ENCODE measurements around the gene GFER. TPM values are rescaled to one million over a fixed set of nuclear protein-coding genes. Genes with fewer than 3 reads are reported as not detected.

GFER gene
- total RNA-seq, 1 experiment from 2014 or later, result 17.0 TPM

DNA sequence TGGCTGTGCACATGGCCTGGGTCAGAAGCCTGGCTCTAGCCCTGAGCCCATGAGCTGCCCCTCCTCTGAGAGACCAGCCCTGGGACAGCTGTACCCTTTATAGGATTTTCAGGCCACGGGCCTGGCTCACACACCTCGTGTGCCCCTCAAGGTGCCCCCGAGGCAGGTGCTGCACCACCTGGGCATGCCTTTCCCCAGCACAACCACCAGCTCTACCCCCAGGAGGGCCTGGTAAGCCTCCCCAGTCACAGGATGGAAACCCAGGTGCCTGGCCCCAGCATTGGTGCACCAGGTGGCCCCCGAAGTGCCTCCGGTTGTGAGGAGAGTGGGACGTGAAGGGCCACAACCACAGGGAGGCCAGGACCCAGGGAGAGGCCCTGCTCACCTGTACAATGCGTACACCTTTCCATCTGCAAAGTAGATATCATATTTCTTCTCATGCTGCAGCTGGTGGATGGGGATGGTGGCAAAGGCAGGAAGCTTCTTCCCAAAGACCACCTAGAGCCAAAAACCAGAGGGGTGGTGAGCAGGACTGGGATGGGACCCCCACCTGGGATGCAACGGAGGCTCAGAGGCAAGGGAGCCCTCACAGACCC, 19.3 kb downstream of the GFER start:
- no peak overlapping the region for H2AFZ ChIP-seq (ENCODE audit: low read length)
- no peaks in the 10 kb centered on the region for H3K9me2 ChIP-seq (replicated peaks; ENCODE audit: insufficient read depth, low read length)
- no peak for DNase-seq
- peaks cover 51% of the 10 kb centered on the region for H3K79me2 ChIP-seq (ENCODE audit: low read length)
- no peak overlapping the region for H3K9ac ChIP-seq (ENCODE audit: low read length)
- no peak overlapping the region for H3K4me3 ChIP-seq (ENCODE audit: low read length)
- no peak overlapping the region for H3K4me2 ChIP-seq (ENCODE audit: low read depth, low read length, poor library complexity, severe bottlenecking)
- peaks cover 42% of the 10 kb centered on the region for H3K4me1 ChIP-seq (ENCODE audit: low read length)
- no peaks in the 10 kb centered on the region for H3K9me3 ChIP-seq (ENCODE audit: low read length)
- H4K20me1 ChIP-seq (ENCODE audit: insufficient read depth, low read depth, low read length), result peaks cover 63% of the 10 kb centered on the region
- H3K27ac ChIP-seq (ENCODE audit: low read length), result no peak overlapping the region
- H3K36me3 ChIP-seq (ENCODE audit: insufficient read depth, low read length), result peaks cover 14% of the 10 kb centered on the region
- H3K27me3 ChIP-seq (ENCODE audit: low read length), result no peaks in the 10 kb centered on the region

GRCh38 chr16:2003827-2004641, 20.0 kb downstream of the GFER start:
- no peaks in the 10 kb centered on the region for H3K9me3 ChIP-seq (ENCODE audit: low read length)
- H3K79me2 ChIP-seq (ENCODE audit: low read length), result peaks cover 58% of the 10 kb centered on the region
- peaks cover 70% of the 10 kb centered on the region for H4K20me1 ChIP-seq (ENCODE audit: insufficient read depth, low read depth, low read length)
- H3K36me3 ChIP-seq (ENCODE audit: insufficient read depth, low read length), result peaks cover 14% of the 10 kb centered on the region
- H3K27ac ChIP-seq (ENCODE audit: low read length), result no peak overlapping the region
- no peak overlapping the region for H3K9ac ChIP-seq (ENCODE audit: low read length)
- H3K4me2 ChIP-seq (ENCODE audit: low read depth, low read length, poor library complexity, severe bottlenecking), result peak overlapping the region; percentile 28
- H3K9me2 ChIP-seq (replicated peaks; ENCODE audit: insufficient read depth, low read length), result no peaks in the 10 kb centered on the region
- H3K4me3 ChIP-seq (ENCODE audit: low read length), result no peak overlapping the region
- no peak overlapping the region for H2AFZ ChIP-seq (ENCODE audit: low read length)
- peak; percentile 96 for DNase-seq
- H3K4me1 ChIP-seq (ENCODE audit: low read length), result peaks cover 46% of the 10 kb centered on the region
- H3K27me3 ChIP-seq (ENCODE audit: low read length), result no peaks in the 10 kb centered on the region

DNA sequence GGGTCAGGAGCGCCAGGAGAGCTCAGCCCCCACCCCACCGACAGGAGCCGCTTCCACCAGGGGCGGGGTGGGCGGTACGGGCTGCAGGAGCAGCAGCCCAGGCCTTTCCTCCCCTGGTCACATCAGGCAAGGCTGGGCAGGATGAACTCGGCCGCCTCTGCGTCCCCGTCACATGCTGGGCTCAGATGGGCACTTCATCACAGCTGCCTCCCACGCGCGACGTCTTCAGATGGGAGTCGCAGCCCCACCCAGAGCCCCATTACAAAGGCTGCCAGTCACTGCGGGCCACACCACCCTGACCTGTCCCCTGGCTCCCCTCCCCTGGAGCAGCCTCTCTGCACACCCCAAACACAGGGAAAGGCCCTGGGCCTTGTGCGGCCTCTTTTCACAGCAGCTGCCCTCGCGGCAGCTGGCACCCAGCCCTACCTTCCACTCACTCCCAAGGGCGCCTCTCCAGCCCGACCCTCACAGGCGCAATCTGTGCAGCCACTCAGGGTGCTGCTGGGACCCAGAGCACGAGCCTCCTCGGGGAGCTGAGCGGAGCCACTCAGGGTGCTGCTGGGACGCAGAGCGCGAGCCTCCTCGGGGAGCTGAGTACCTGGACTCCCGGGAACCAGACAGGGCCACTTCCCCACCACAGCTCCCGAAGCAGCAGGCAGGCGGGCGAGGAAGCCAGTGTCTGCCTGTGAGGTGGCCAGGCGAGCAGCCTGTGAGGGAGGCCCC, 21.0 kb downstream of the GFER start:
- no peaks in the 10 kb centered on the region for H3K27me3 ChIP-seq (ENCODE audit: low read length)
- peaks cover 14% of the 10 kb centered on the region for H3K36me3 ChIP-seq (ENCODE audit: insufficient read depth, low read length)
- 0 out of 2 replicates have a peak overlapping the region, but pooled peaks have one; percentile 98 for H3K9ac ChIP-seq (ENCODE audit: low read length)
- H3K4me2 ChIP-seq (ENCODE audit: low read depth, low read length, poor library complexity, severe bottlenecking), result peak overlapping the region; percentile 28
- H4K20me1 ChIP-seq (ENCODE audit: insufficient read depth, low read depth, low read length), result peaks cover 73% of the 10 kb centered on the region
- H3K9me2 ChIP-seq (replicated peaks; ENCODE audit: insufficient read depth, low read length), result no peaks in the 10 kb centered on the region
- H3K79me2 ChIP-seq (ENCODE audit: low read length), result peaks cover 64% of the 10 kb centered on the region
- H3K4me1 ChIP-seq (ENCODE audit: low read length), result peaks cover 46% of the 10 kb centered on the region
- no peak for DNase-seq
- H3K9me3 ChIP-seq (ENCODE audit: low read length), result no peaks in the 10 kb centered on the region
- no peak overlapping the region for H3K27ac ChIP-seq (ENCODE audit: low read length)
- no peak overlapping the region for H2AFZ ChIP-seq (ENCODE audit: low read length)
- no peak overlapping the region for H3K4me3 ChIP-seq (ENCODE audit: low read length)

- Histone ChIP-seq H3K27ac (ENCODE audit: low read length) (no peak overlapping the region), H3K9me3 (ENCODE audit: low read length) (no peaks in the 10 kb centered on the region), H3K9ac (ENCODE audit: low read length) (peak overlapping the region; percentile 98), H3K4me1 (ENCODE audit: low read length) (peaks cover 52% of the 10 kb centered on the region), H3K36me3 (ENCODE audit: insufficient read depth, low read length) (peaks cover 14% of the 10 kb centered on the region), H3K9me2 (replicated peaks; ENCODE audit: insufficient read depth, low read length) (no peaks in the 10 kb centered on the region), H3K4me2 (ENCODE audit: low read depth, low read length, poor library complexity, severe bottlenecking) (peak overlapping the region; percentile 93), H3K79me2 (ENCODE audit: low read length) (peaks cover 71% of the 10 kb centered on the region), H4K20me1 (ENCODE audit: insufficient read depth, low read depth, low read length) (peaks cover 73% of the 10 kb centered on the region), H3K4me3 (ENCODE audit: low read length) (no peak overlapping the region), H3K27me3 (ENCODE audit: low read length) (no peaks in the 10 kb centered on the region), H2AFZ (ENCODE audit: low read length) (no peak overlapping the region)
- DNase-seq, result peak; percentile 81
Measured at GRCh38 chr16:2005646-2006045, 21.7 kb downstream of the GFER start.

DNA sequence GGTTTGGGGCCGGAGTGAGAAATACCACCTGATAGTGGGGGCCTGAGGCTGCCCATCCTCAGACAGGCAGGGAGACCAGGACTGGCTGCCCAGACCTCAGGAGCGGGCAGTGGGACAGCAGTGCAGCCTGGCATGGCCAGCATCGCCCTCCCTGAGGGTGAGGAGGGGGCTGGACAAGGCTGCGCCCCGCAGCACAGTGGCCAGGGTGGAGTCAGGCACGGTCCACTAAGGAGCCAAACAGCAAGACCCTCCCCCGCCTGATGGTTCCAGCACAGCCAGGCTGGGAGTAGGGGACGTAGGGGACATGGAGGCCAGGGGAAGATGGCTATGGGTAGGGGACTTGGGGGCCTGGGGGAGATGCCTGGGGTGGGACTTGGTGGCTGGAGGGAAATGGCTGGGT, 22.3 kb downstream of the GFER start:
- no peak overlapping the region for H2AFZ ChIP-seq (ENCODE audit: low read length)
- H3K4me1 ChIP-seq (ENCODE audit: low read length), result peaks cover 55% of the 10 kb centered on the region
- H3K4me3 ChIP-seq (ENCODE audit: low read length), result peak overlapping the region; percentile 9; the same call in 1 of the 2 replicates
- peaks cover 14% of the 10 kb centered on the region for H3K36me3 ChIP-seq (ENCODE audit: insufficient read depth, low read length)
- no peaks in the 10 kb centered on the region for H3K9me2 ChIP-seq (replicated peaks; ENCODE audit: insufficient read depth, low read length)
- DNase-seq, result no peak
- H3K4me2 ChIP-seq (ENCODE audit: low read depth, low read length, poor library complexity, severe bottlenecking), result peak overlapping the region; percentile 93
- peak overlapping the region; percentile 98 for H3K9ac ChIP-seq (ENCODE audit: low read length)
- no peaks in the 10 kb centered on the region for H3K9me3 ChIP-seq (ENCODE audit: low read length)
- H4K20me1 ChIP-seq (ENCODE audit: insufficient read depth, low read depth, low read length), result peaks cover 73% of the 10 kb centered on the region
- H3K79me2 ChIP-seq (ENCODE audit: low read length), result peaks cover 73% of the 10 kb centered on the region
- no peaks in the 10 kb centered on the region for H3K27me3 ChIP-seq (ENCODE audit: low read length)
- no peak overlapping the region for H3K27ac ChIP-seq (ENCODE audit: low read length)

DNA sequence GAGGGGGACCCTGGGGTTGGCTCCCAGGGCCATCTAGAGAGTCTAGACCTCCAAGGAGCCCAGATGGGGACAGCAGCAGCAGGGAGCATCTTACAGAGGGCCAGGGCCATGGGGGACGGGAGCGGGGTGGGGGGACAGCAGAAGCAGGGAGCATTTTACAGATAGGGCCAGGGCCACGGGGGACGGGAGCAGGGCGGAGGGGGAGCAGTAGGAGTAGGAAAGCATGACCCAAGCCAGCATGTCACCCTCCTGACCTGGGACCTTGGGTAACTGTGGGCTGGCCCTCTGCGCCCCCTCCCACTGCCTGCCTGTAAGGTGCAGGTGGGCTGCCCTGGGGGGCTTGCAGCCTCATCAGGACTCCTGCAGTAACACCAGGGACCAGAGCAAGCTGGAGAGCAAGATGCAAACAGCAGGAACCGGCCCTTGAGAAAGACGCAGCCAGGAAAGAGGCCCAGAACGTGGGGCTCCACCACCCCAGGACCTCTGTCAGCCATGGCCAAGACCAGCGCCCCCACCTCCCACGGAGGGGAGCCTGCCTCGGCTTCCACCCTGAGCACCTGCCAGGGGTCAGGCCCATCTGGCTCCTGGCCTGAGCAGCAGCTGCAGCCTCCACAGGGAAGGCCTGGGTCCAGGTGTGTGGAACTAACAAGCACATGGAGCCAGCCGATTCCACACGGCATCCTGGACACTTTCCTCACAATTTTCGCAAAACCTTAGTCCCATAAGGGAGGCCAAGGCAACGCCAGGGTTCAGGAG, 23.3 kb downstream of the GFER start:
- H3K79me2 ChIP-seq (ENCODE audit: low read length), result peaks cover 73% of the 10 kb centered on the region
- no peak overlapping the region for H3K27ac ChIP-seq (ENCODE audit: low read length)
- H3K4me3 ChIP-seq (ENCODE audit: low read length), result peak overlapping the region; percentile 100; the same call in 1 of the 2 replicates
- H4K20me1 ChIP-seq (ENCODE audit: insufficient read depth, low read depth, low read length), result peaks cover 68% of the 10 kb centered on the region
- no peaks in the 10 kb centered on the region for H3K27me3 ChIP-seq (ENCODE audit: low read length)
- H3K9ac ChIP-seq (ENCODE audit: low read length), result peak overlapping the region; percentile 98
- H3K9me2 ChIP-seq (replicated peaks; ENCODE audit: insufficient read depth, low read length), result no peaks in the 10 kb centered on the region
- no peak for DNase-seq
- H3K9me3 ChIP-seq (ENCODE audit: low read length), result no peaks in the 10 kb centered on the region
- no peak overlapping the region for H2AFZ ChIP-seq (ENCODE audit: low read length)
- H3K4me2 ChIP-seq (ENCODE audit: low read depth, low read length, poor library complexity, severe bottlenecking), result peak overlapping the region; percentile 93
- H3K36me3 ChIP-seq (ENCODE audit: insufficient read depth, low read length), result peaks cover 9% of the 10 kb centered on the region
- H3K4me1 ChIP-seq (ENCODE audit: low read length), result peaks cover 55% of the 10 kb centered on the region

GRCh38 chr16:2008009-2008526, 24.1 kb downstream of the GFER start:
- Histone ChIP-seq H3K36me3 (ENCODE audit: insufficient read depth, low read length) (peaks cover 6% of the 10 kb centered on the region), H4K20me1 (ENCODE audit: insufficient read depth, low read depth, low read length) (peaks cover 60% of the 10 kb centered on the region), H3K4me3 (ENCODE audit: low read length) (peak overlapping the region; percentile 100), H3K4me2 (ENCODE audit: low read depth, low read length, poor library complexity, severe bottlenecking) (peak overlapping the region; percentile 93), H3K27me3 (ENCODE audit: low read length) (no peaks in the 10 kb centered on the region), H3K9ac (ENCODE audit: low read length) (peak overlapping the region; percentile 98), H3K27ac (ENCODE audit: low read length) (peak overlapping the region; percentile 46; the same call in 1 of the 2 replicates), H3K9me3 (ENCODE audit: low read length) (no peaks in the 10 kb centered on the region), H3K9me2 (replicated peaks; ENCODE audit: insufficient read depth, low read length) (no peaks in the 10 kb centered on the region), H3K4me1 (ENCODE audit: low read length) (peaks cover 55% of the 10 kb centered on the region), H3K79me2 (ENCODE audit: low read length) (peaks cover 69% of the 10 kb centered on the region), H2AFZ (ENCODE audit: low read length) (no peak overlapping the region)
- DNase-seq, result no peak

All from Karpas-422 (cell line).